AG04449 (cell line): ENCODE data around the gene HOXA10.

Experiments used
- CTCF ChIA-PET: fragments of 350-600 bp; formaldehyde crosslinking; extraction: SDS; loops from one replicate; lab custom pipeline; 2021; ENCODE audit warnings: antibody characterized with exemption; lab: Yijun Ruan, JAX
- POLR2A ChIA-PET: fragments of 400-600, 350-600 bp; formaldehyde crosslinking; extraction: SDS; loops from one replicate; lab custom pipeline; 2020; ENCODE audit warnings: antibody characterized with exemption, inconsistent platforms; lab: Yijun Ruan, JAX
- DNase-seq: peaks from one replicate; pipeline ENCODE4 v3.0.0-alpha.2; 2010; ENCODE audit warnings: low read depth, low spot score
- H3K4me3 ChIP-seq: 2 replicates; pipeline ENCODE4 v1.5.1; 2011; ENCODE audit warnings: low read depth, mild to moderate bottlenecking, control low read depth, low read length
- CTCF ChIP-seq: IDR thresholded peaks from one replicate; pipeline ENCODE4 v1.5.1; 2011; ENCODE audit warnings: mild to moderate bottlenecking, moderate library complexity, low read length, control low read depth, inconsistent platforms; ENCODE audit not compliant: insufficient read depth; ENCODE audit errors: missing control alignments

The HOXA10 gene

GRCh38 chr7:27149842-27150567, 24.1 kb downstream of the HOXA10 start:
- ChIA-PET POLR2A (interaction anchor here (0.9 to 1.7 kb wide), 4 partner anchors 9 to 19 kb away, joined by 3 to 6 read pairs (median 4); partner anchors contain the start of gene HOXA4), CTCF (interaction anchor here (0.6 to 4.7 kb wide), 24 partner anchors 8 to 1304 kb away, joined by 3 to 52 read pairs (median 4); partner anchors contain the start of genes HOXA4 and HOXA7)

GRCh38 chr7:27148756-27149641, 25.1 kb downstream of the HOXA10 start:
- CTCF ChIA-PET: interaction anchor here (0.6 to 4.7 kb wide), 16 partner anchors 8 to 1256 kb away, joined by 3 to 52 read pairs (median 4); partner anchors contain the start of genes HOXA4 and HOXA7
- H3K4me3 ChIP-seq: no peak overlapping the region
- DNase-seq: no peak
- POLR2A ChIA-PET: no interaction called here
- no peak for TF ChIP-seq CTCF

More at GRCh38 chr7:27149842-27150567, 24.1 kb downstream of the HOXA10 start:
- peak overlapping the region; percentile 72 for H3K4me3 ChIP-seq
- DNase-seq: no peak
- TF ChIP-seq CTCF: no peak

GRCh38 chr7:27148031-27148755, 25.9 kb downstream of the HOXA10 start:
- H3K4me3 ChIP-seq: peak overlapping the region; percentile 33
- TF ChIP-seq CTCF: no peak
- POLR2A ChIA-PET: no interaction called here
- CTCF ChIA-PET: interaction anchor here (1.0 to 4.7 kb wide), 8 partner anchors 10 to 1255 kb away, joined by 3 to 52 read pairs (median 10); partner anchors contain the start of genes HOXA4 and HOXA7
- no peak for DNase-seq

- no peak for DNase-seq
- no peak for TF ChIP-seq CTCF
- peak within 1 kb of the TSS; percentile 33 for H3K4me3 ChIP-seq
- ChIA-PET POLR2A (no interaction called here), CTCF (interaction anchor here (1.2 to 4.7 kb wide), 5 partner anchors 11 to 294 kb away, joined by 3 to 34 read pairs (median 22); partner anchors contain the start of gene HOXA7)
These were observed 26.7 kb downstream of the HOXA10 start, which contains the start of gene HOXA6 for GRCh38 chr7:27147199-27148030. Gene HOXA6, minus strand, starts transcription at chr7:27147774. Its CDS starts 25 bp downstream, at chr7:27147749.

GRCh38 chr7:27146491-27147198, 27.5 kb downstream of the HOXA10 start:
- ChIA-PET POLR2A (no interaction called here), CTCF (interaction anchor here (1.2 to 4.7 kb wide), 2 partner anchors 15 to 19 kb away, joined by 3 to 26 read pairs; no protein-coding TSS in a partner anchor)
- no peak for TF ChIP-seq CTCF
- no peak for DNase-seq
- H3K4me3 ChIP-seq: no peak overlapping the region
